Mammary microvascular endothelial cell (primary cell): Measurements from ENCODE around the gene HNRNPF. TPM values are rescaled to one million over a fixed set of nuclear protein-coding genes. Genes with fewer than 3 reads are reported as not detected.

Experiments used
- total RNA-seq: library from RNA; depleted of rRNA; stranded (reverse); fragments of >200 nt; gene quantifications from 2 replicates; pipeline ENCODE4 v1.2.3, GENCODE V29; 2015

Gene HNRNPF
- 219 and 227 TPM in 2 replicates for total RNA-seq

GRCh38 chr10:43408710-43409384, at the start of gene HNRNPF:
Gene HNRNPF, minus strand, starts transcription at chr10:43409186. Its CDS starts 21,302 bp downstream, at chr10:43387884.

GRCh38 chr10:43436291-43437140, 27.5 kb upstream of the HNRNPF start, which contains the start of gene ZNF487:
Gene ZNF487, plus strand, starts transcription at chr10:43437111. Its CDS starts 38,703 bp downstream, at chr10:43475814.

DNA sequence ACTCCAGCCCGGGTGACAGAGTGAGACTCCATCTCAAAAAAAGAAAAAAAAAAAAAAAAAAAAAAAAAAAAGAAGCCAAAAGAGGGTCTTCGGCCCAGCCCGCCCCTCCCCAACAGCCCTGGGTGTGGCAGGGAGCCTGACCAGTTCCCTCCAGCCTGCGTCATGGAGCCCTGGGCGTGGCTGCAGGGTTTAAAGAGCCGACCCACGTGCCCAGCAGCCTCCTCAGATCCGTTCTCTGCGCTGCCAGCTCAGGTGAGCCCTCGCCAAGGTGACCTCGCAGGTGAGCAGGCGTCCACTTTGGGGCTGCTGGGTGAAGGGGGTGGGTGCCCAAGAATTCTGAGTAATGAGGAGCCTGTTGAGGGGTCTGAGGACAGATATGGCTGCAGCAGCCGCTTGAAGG, 37.6 kb downstream of the HNRNPF start, which contains the start of gene FXYD4:
Gene FXYD4 (plus strand): TSS at position 219 of the 400 bp plus-strand sequence. CDS start 2,111 bp downstream, outside the sequence.

Other genes with a start within 250 kb of the HNRNPF start
- gene RASGEF1A, start 142.1 kb downstream of the HNRNPF start, total RNA-seq: 0.05 and 0.07 TPM in 2 replicates
- not detected in 2 replicates for gene FXYD4, start 37.5 kb downstream of the HNRNPF start, total RNA-seq
- gene ZNF487, start 27.9 kb upstream of the HNRNPF start, total RNA-seq: 1.6 and 6.7 TPM in 2 replicates
- 0.44 and 1.9 TPM in 2 replicates for gene ZNF239, start 165.4 kb upstream of the HNRNPF start, total RNA-seq
- 1.1 and 2.1 TPM in 2 replicates for gene ZNF485, start 197.3 kb upstream of the HNRNPF start, total RNA-seq
- 14.3 and 19.9 TPM in 2 replicates for gene ZNF32, start 239.7 kb upstream of the HNRNPF start, total RNA-seq